ENCODE measurements around the gene AVEN. TPM values are rescaled to one million over a fixed set of nuclear protein-coding genes. Genes with fewer than 3 reads are reported as not detected.
"Not testable (repeated sequence)": the region's sequence is repeated elsewhere in the genome, so short reads cannot be mapped to it uniquely, and the experiment has no call there.

Gene AVEN
- total RNA-seq, 1 donor from 2014 or later, result 21.2 TPM

DNA sequence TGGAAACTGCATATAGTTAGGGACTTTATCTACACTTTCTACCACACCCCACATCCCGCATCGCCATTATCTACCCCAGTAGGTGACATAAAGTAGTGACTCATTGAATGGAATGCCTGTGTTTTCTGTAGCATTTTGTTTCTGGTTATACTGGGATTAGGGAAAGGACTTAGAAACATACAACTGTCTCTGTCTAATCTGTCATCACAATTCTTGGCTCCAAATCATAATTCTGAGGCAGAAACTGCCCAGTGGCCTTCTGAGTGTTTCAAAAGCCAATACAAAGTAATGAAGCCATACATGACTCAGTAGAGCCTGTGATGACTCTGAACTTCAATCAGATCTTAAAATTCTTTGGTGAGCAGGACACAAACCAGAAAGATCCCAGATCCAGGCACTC, 186.4 kb downstream of the AVEN start:
- no peak for DNase-seq (ENCODE audit: low spot score)

DNA sequence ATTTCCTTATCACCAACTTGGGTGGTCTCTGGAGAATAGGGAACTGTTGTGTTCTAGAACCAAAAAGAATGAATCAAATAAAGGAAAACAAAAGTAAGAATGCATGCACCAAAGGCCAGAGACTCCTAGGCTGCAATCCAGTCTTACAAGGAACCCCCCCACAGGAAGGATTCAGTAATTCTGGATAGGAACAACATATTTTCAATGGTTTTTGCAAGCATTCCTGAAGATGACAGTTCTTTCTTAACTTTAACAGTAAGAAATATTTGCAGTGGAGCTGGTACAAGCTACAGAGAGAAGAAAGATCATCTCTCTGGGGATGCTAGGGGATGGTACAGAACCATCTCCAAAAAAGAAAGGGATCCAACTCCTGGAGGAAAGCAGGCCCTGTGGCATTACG, 186.9 kb downstream of the AVEN start:
- DNase-seq (ENCODE audit: low spot score), result no peak

DNA sequence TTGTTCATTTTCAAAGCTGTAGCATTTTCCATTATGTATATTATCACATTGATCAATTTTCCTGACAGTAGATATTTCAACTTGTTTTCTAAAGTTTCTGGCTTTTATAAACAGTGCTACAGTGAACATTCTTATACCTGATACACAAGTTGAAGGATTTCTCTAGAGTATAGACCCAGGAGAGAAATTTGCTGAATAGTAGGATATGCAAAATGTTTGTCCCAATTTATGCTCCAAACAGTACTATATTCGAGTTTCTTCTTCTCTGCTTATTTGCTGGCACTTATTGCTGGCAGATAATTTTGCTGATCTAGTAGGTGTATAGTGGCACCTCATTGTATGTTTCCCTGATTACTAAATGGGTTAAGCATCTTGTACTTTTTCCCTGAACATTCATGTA, 187.9 kb downstream of the AVEN start:
- DNase-seq (ENCODE audit: low spot score), result no peak

DNA sequence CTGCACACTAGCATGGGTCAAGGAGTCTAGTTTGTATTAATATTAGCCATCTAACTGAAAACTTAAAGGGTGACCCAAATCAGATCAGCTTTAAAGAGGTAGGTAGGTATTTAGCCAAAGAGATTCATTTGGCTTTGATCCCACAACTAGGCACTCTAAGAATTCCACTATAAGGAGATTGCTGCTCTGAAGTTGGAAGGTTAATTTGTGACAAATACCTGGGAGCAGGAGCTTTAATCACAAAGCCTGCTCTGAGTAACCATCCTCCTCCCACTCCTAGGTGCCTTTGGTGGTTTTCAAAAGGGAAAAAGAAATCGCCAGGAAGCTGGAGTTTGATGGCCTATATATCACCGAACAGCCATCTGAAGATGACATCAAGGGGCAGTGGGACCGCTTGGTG, 191.0 kb downstream of the AVEN start:
- no peak for DNase-seq (ENCODE audit: low spot score)

DNA sequence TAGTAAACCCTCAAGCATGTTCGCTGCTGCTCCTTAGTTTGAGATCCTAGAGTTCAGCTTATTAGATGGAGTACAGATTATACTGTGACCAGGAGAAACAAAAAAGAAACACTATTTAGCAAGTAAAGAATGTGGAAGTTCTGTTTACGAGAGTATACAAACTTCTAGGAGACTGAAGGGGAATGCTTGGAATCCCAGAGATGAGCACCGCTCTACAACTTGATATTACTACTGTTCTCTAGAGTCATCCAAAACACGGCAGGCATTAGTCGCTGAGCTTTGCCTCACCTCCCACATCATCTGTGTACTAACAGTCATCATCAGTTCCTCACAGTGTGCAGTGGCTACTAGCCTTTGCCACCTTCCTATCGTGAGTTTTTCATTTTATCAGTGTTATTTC, 192.1 kb downstream of the AVEN start:
- no peak for DNase-seq (ENCODE audit: low spot score)

DNA sequence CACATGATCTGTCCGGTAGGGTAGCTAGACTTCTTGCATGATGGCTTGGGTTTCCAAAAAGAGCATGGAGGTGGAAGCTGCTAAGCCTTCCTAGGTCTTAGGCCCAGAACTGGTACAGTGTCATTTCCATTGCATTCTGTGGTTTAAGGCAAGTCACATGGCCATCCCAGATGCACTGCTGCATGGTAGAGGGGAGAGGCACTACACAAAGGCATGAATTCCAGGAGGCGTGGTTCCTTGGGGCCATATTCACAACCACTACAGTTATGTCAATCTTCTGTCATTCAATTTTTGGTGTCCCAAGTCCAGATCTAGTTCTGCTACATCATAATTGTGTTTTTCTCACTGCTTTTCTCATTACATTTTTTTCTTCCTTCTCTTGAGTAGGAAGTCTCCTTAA, 192.9 kb downstream of the AVEN start:
- no peak for DNase-seq (ENCODE audit: low spot score)

DNA sequence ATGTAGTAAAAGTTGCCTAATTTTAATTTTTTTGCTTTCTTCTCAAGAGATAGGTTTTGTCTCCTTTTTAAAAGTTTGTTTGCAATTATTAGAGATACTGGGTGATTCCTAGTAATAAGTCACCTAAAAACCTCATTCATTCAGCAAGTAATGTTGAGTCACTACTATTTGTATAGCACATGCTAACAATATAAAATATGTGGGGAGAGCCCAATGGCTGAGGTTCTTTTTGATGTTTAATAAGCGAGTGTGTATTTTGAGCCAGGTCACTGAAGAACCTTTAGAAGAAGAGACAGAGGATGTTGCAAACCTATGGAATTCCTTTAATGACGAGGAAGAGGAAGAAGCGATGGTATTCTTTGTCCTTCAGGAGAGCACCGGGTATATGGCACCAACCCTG, 194.4 kb downstream of the AVEN start:
- no peak for DNase-seq (ENCODE audit: low spot score)

DNA sequence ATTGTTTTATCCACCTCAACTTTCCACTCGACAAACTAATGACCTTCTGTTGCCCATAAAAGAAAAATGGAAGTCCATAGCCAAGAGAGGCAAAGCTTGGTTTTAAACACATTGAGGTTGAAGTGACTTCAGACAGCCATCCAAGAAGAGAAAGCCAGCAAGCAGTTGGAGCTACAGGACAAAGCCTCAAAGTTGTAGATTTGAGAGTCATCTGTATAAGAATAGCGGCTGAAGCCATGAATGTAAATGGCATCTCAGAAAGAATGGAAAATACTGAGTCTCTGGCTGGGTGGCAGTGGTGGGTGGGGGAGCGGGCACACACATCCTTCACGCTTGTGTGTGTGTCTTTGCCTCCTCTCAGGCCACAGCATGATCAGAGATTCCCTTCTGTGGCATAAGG, 194.8 kb downstream of the AVEN start:
- no peak for DNase-seq (ENCODE audit: low spot score)

DNA sequence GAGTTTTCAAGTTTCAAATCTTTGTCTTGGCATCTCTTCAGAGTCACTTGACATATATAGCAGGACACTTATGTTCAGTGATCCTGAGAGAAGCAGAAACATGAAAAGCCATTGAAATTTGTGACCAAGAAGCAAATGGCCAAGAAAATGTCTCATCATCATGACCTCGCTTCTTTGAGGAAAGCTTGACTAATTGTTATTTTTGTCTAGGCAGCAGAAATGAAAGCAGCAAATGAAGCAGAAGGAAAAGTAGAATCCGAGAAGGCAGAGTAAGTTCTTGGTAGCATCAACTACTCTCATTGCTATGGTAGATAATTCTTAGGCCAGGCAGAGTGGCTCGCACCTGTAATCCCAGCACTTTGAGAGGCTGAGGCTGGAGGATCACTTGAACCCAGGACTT, 198.4 kb downstream of the AVEN start:
- no peak for DNase-seq (ENCODE audit: low spot score)

DNA sequence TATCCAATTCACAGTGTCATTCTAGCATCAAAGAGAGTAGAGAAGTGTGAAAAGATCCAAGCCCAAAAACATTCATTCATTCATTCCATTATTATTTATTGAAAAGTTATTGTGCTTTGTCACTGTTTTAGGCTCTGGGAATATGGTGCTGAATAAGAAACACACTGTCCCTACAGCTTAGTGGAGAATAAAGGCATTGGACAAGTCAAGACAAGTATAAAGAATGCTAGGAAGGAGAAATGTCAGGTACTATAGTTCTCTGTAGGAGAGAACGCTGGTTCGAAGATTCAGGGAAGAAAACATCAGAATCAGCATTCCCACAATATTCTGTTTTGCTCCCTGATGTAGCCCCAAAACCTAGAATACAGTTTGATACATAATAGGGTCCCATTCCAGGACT, 199.5 kb downstream of the AVEN start:
- DNase-seq (ENCODE audit: low spot score), result no peak

DNA sequence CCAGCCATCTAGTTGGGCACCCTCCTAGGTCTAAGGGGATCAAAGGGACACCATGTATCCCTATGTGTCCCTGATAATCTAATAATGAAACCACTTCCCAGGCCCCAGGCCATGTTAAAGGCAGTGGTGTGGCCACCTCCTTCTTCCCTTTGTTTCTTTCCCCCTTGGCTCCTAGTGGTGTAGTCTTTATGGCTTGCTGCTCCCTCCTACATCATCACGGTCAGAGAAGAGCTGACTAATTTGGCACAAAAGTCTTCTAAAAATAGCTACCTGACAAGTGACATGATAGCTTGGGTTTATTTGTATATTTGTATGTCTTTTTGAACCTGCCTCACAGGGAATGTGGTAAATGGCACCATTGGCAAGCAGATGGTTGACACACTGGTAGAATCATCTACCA, 201.7 kb downstream of the AVEN start:
- no peak for DNase-seq (ENCODE audit: low spot score)

DNA sequence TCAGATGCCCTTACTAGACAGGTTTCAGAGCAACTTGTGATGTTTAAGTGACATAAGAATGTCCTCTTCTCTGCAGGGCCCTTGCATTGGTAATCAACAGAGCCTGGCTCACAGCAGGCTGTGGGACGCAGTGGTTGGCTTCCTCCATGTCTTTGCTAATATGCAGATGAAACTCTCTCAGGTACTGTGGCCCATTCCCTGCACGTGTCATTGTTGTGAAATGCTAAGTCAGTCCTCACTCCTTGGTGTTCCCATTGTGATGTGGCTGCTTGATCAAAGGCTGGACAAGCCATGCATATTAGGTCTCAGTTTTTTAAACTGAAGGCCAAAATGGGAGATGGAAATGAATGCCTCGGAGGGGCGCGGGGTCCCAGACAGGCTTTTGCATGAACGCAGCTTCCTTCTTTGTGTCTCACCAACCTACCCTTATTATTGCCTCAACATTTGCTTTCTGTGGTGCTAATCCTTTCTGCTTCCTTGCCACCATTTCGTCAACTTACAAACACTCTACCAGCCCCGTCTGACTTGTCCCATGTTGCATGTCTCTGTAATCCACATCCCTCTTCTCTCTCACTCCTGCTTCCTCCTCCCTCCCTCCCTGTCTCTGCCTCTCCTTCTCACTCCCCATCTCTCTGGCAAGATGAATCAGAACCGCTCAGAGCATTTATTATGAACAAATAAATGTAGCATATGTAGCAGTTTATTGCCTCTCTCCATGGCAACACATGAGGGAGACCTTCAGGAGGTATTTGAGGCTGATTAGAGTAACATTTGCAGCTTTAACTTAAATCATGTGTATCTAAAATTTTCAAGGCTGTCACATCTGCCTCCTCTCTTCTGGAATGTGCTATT, 203.9 kb downstream of the AVEN start:
- no peak for DNase-seq (ENCODE audit: low spot score)

DNA sequence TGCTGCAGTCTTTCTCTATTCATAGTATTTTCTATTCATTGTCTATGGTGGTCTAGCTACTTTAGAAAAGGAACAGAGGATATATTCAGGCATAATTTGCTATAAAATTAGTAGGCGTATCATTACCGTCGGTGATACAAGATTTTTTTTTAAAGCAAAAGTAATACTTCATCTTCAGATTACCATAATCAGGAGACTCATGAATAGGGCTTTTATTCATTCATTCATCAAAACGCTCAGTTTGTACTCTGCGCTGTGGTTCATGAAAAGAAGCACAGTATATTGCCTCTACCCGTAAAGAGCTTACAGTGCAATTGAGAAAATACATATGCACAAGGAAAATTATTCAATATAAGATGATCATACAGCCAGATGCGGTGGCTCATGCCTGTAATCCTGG, 207.4 kb downstream of the AVEN start:
- no peak for DNase-seq (ENCODE audit: low spot score)

DNA sequence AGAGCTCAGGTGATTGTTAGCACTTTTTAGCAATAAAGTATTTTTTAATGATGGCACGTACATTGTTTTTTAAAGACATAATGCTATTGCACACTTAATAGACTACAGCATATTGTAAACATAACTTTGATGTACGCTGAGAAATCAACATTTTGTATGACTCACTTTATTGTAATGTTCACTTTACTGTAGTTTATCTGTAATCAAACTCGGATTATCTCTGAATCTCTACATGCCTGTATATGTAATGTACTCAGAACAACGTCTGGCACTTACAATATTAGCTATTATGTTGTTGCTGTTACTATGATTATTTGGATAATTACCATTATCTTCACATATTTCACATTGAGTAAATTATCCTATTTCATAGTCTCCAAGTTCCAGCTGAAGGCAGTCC, 208.7 kb downstream of the AVEN start:
- DNase-seq (ENCODE audit: low spot score), result no peak

DNA sequence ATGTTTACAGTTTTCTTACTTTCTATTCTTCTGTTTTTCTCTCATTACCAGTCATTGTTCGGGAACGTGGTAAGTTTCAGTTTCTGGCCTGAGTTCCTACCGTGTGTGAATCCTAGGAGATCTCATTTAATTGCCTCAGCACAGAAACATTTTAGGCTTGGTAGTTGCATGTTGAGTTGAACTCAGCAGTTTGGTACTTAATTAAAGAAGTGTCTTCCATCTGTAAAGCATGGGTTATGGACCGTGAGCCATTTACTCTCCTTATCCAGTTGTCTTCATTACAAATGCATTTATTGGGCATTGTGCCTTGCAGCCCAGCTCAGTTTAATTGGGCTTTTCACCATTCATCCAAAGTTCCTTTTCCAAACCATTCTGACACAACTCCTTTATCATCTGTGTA, 212.8 kb downstream of the AVEN start:
- no peak for DNase-seq (ENCODE audit: low spot score)

DNA sequence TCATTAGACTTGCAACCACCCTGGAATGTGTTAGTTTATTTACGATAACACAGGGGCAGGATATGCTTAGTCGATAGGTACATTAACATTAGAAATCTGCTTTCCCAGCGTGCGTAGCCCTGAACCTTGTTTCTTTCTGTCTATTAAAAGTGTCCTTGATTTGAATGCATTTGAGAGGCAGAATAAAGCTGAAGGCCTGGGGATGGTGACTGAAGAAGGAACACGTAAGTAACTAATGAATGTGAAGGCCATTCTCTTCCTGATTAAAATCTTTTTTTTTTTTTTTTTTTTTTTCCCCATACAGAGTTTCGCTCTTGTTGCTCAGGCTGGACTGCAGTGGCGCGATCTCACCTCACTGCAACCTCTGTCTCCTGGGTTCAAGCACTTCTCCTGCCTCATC, 213.6 kb downstream of the AVEN start:
- DNase-seq (ENCODE audit: low spot score), result no peak

DNA sequence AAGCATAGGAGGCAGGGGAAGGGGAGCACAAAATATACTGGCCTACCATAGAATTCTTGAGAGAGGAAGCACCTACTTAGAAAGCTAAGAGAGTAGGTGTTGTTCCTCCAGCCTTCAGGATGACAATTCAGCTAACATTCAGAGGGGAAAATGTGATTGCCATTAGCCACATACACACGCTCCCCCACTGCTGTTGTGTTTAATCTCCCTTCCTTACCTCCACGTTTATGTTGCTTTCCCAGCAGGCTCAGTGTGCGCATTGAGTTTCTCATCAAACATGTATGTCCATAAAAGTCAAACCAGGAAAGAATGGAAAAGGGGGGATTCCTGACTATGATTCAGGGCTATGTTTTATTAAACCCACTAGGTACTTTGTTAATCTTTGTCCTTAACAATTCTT, 215.9 kb downstream of the AVEN start:
- no peak for DNase-seq (ENCODE audit: low spot score)

DNA sequence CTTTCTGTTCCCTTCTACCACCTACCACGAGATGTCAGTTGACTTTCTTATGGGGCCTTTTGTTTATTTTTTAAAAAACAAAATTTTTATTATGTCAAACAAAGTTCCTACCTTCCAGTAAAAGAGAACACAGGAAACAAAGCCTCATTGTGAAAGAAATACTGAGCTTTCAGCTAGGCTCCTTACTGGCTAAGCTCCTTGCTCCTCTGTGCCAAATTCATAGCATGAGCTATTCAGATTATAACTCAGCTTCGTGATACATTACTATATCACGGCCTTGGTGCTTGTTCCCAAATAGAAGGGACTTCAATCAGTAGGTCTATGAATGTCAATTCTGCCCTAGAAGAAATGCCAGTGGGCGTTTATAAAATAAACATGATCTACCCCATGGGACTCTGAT, 216.5 kb downstream of the AVEN start:
- no peak for DNase-seq (ENCODE audit: low spot score)

DNA sequence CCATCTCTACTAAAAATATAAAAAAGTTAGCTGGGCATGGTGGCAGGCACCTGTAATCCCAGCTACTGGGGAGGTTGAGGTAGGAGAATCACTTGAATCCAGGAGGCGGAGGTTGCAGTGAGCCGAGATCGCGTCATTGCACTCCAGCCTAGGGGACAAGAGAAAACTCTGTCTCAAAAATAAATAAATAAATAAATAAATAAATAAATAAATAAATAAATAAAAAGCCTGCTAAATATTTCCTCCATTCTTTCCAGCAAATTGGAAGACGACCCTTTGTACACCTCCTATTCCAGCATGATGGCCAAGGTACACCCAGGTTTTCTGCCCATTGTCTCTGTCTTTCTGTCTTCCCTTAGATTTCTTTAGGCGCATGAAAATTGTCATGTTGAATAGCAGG, 219.5 kb downstream of the AVEN start:
- DNase-seq (ENCODE audit: low spot score), result not testable (repeated sequence)
